Kidney (tissue), 14 donors: Measurements from ENCODE around the gene CD34. TPM values are rescaled to one million over a fixed set of nuclear protein-coding genes. Genes with fewer than 3 reads are reported as not detected.

ENCODE experiments used
- DNase-seq, 5 donors: peaks; one replicate each; pipeline ENCODE4 v3.0.0-alpha.2; 2013 to 2020
- FAIRE-seq: peaks from 2 replicates; lab custom pipeline; 2012; peaks lifted over from hg19 to GRCh38; lab: Jason Lieb, UNC
- H3K27ac ChIP-seq, 2 donors: one replicate each; pipeline ENCODE4 v1.7.0; 2013; ENCODE audit warnings: low read depth in 2 of 2, low read length in 2 of 2, inconsistent platforms in 1 of 2
- H3K27me3 ChIP-seq: one replicate; pipeline ENCODE4 v1.7.1; 2013; ENCODE audit warnings: low read length, inconsistent platforms; ENCODE audit not compliant: control insufficient read depth, insufficient read depth
- H3K36me3 ChIP-seq, 3 donors: one replicate each; pipeline versions ENCODE4 v1.7.0 to v1.7.1; 2013; ENCODE audit warnings: low read length in 3 of 3, control low read depth in 1 of 3, inconsistent platforms in 1 of 3; ENCODE audit not compliant: insufficient read depth in 3 of 3, control insufficient read depth in 2 of 3
- H3K4me1 ChIP-seq, 3 donors: one replicate each; pipeline versions ENCODE4 v1.7.0 to v1.7.1; 2013; ENCODE audit warnings: low read length in 3 of 3, inconsistent platforms in 1 of 3, low read depth in 1 of 3; ENCODE audit not compliant: control insufficient read depth in 2 of 3, insufficient read depth in 2 of 3
- H3K4me3 ChIP-seq, 3 donors: one replicate each; pipeline versions ENCODE4 v1.7.0 to v1.8.1; 2013; ENCODE audit warnings: low read length in 3 of 3, control low read depth in 1 of 3, inconsistent platforms in 1 of 3
- H3K9ac ChIP-seq, 3 donors: one replicate each; pipeline versions ENCODE4 v1.7.0 to v1.7.1; 2013; ENCODE audit warnings: low read length in 3 of 3, control low read depth in 1 of 3, inconsistent platforms in 1 of 3
- H3K9me3 ChIP-seq, 3 donors: one replicate each; pipeline versions ENCODE4 v1.7.0 to v1.7.1; 2013; ENCODE audit warnings: low read length in 3 of 3, control low read depth in 1 of 3, inconsistent platforms in 1 of 3; ENCODE audit not compliant: control insufficient read depth in 2 of 3, insufficient read depth in 1 of 3
- intact Hi-C: fragments of 100-400 bp; cut with DNase I; formaldehyde crosslinking; loops from one replicate; pipeline ENCODE4 v1.11.1; 2022
- polyA plus RNA-seq: library from polyadenylated mRNA; stranded (reverse); fragments of 350-450 nt; fragmentation: Illumina TruSeq; extraction: RNeasy Lipid Tissue Mini Kit (QIAGEN cat#74804); gene quantifications from one replicate; pipeline ENCODE4 v1.2.3, GENCODE V29; 2014; ENCODE audit warnings: low read depth, low replicate concordance; ENCODE audit not compliant: insufficient read depth
- total RNA-seq: library from RNA; stranded (reverse); fragmentation: NEBNext Ultra II Directional; extraction: Animal tissue kit (Norgen Biotek cat#: 25700); gene quantifications from one replicate; pipeline ENCODE4 v1.2.1, GENCODE V29; 2021
- TF ChIP-seq, protein P1 (sequence below): IDR thresholded peaks from 3 replicates; pipeline ENCODE4 v1.5.1; 2012; ENCODE audit warnings: mild to moderate bottlenecking, moderate library complexity, borderline replicate concordance; ENCODE audit not compliant: insufficient read depth; ENCODE audit errors: extremely low read depth
- donor health status: control.
- donor health status: control.
- donor health status: control.
- donor health status: control.
- donor health status: control.
- donor health status: DM: yes; HTN: yes; CAD: no.
- donor health status: Normal renal cell carcinoma (clear cell type).

Gene CD34
- total and polyA plus RNA-seq, 2 donors from 2014 or later, result 50.9 to 69.4 TPM

DNA sequence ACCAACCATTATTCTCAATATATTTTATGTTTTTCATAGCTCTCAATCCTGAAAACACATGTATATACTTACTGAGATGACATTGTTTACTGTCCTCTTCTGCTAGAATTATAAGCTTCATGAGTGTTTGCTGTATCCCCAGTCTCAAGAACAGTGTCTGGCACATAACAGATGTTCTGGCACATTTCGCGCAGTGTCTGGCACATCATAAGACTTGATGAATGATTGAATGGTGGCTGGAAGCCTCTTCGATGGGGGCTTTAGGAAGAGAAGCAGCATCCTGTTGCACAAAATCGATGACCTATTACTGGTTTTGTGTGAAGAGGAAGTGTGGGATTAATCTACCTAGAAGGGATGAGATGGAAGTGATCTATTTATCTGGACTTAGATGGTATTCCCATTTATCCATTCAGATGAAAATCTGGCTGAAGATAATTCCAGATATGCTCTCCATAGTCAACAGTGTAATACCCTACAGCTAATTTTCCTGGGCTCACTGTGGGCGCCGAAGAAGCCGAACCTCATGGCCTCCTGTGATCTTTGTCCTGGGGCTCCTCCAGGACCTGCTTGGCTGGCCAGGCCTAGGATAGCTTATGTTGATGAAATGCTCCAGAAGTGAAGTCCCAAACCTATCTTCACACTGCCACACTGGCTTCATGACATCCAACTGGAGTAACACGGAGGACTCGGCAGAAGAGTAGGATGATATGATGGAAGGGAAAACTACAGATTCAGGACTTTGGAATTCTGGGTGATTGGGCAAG, 26.5 kb downstream of the CD34 start:
- DNase-seq, result no peak
- H3K36me3 ChIP-seq, result no peaks in the 10 kb centered on the region
- TF ChIP-seq, protein P1, sequence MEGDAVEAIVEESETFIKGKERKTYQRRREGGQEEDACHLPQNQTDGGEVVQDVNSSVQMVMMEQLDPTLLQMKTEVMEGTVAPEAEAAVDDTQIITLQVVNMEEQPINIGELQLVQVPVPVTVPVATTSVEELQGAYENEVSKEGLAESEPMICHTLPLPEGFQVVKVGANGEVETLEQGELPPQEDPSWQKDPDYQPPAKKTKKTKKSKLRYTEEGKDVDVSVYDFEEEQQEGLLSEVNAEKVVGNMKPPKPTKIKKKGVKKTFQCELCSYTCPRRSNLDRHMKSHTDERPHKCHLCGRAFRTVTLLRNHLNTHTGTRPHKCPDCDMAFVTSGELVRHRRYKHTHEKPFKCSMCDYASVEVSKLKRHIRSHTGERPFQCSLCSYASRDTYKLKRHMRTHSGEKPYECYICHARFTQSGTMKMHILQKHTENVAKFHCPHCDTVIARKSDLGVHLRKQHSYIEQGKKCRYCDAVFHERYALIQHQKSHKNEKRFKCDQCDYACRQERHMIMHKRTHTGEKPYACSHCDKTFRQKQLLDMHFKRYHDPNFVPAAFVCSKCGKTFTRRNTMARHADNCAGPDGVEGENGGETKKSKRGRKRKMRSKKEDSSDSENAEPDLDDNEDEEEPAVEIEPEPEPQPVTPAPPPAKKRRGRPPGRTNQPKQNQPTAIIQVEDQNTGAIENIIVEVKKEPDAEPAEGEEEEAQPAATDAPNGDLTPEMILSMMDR, result no peak
- no peak overlapping the region for H3K4me3 ChIP-seq
- peak overlapping the region in 1 of 2 donors; percentile 0 for H3K27ac ChIP-seq
- H3K4me1 ChIP-seq, result peaks cover 0 to 15% (median 11%) of the 10 kb centered on the region in 3 donors
- H3K27me3 ChIP-seq, result no peaks in the 10 kb centered on the region
- intact Hi-C loops, result loop anchor here (5.0 kb wide), 1 partner anchor 78 kb away; no protein-coding TSS in a partner anchor
- FAIRE-seq, result no peak
- H3K9me3 ChIP-seq, result no peaks in the 10 kb centered on the region
- H3K9ac ChIP-seq, result no peak overlapping the region

DNA sequence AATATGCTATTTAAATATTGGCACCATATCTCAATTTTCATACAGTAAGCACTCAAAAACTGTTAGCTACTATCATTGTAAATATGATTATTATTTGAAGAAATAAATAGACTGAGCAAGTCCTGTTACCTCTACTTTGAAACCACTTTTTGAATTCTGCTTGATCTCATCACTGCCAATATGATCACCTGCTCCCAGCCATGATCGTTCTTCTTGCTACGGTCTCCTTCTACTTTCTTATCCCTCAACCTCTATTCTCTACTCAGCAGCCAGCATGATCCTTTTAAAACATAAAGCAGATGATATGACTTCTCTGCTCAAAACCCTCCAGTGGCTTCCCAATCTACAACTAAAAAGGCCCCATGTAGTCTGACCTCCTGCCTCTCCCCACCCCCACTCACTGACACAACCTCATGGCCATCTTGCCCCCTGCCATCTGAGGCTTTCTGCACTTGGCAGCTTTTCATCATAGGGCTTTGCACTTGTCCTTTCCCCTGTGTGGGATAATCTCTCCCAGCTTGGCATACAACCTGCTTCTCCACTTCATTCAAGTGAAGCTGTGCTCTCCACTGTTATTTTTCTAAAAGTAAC, 27.2 kb downstream of the CD34 start:
- peaks cover 0 to 11% (median 7%) of the 10 kb centered on the region in 3 donors for H3K4me1 ChIP-seq
- H3K36me3 ChIP-seq, result no peaks in the 10 kb centered on the region
- H3K4me3 ChIP-seq, result no peak overlapping the region
- no peak for FAIRE-seq
- H3K27ac ChIP-seq, result no peak overlapping the region
- no peak for DNase-seq
- no peak overlapping the region for H3K9ac ChIP-seq
- intact Hi-C loops, result no loop called here
- H3K9me3 ChIP-seq, result no peaks in the 10 kb centered on the region
- H3K27me3 ChIP-seq, result no peaks in the 10 kb centered on the region
- TF ChIP-seq, protein P1, result no peak

DNA sequence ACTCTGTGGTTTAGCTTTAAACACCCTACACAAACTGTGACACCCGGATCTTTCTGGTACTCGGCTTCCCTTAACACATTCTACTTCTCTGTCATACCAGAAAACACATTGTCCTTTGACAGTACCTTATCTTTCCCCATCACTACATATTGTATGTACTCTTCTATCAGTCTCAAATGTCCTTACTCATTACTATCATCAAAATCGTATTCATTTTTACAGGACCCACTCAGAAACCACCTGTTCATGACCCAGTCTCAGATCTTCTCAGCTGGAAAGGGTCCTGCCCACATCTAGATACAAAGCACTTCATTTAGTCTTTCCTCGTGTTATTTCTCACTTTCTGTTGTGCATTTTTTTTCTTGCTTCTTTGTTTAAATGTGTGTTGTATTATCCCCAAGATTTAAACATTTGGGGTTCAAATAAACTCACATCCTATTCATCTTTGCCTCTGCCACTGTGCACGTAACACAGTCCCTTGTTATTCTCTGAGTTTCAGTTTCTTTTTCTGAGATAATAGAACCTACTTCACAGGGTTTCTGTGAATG, 27.7 kb downstream of the CD34 start:
- DNase-seq (no peak), FAIRE-seq (no peak)
- H3K27me3 ChIP-seq, result no peaks in the 10 kb centered on the region
- intact Hi-C loops, result no loop called here
- no peaks in the 10 kb centered on the region for H3K36me3 ChIP-seq
- H3K9ac ChIP-seq, result no peak overlapping the region
- no peak overlapping the region for H3K4me3 ChIP-seq
- H3K27ac ChIP-seq, result no peak overlapping the region
- TF ChIP-seq, protein P1, result no peak
- peaks cover 0 to 7% (median 7%) of the 10 kb centered on the region in 3 donors for H3K4me1 ChIP-seq
- no peaks in the 10 kb centered on the region for H3K9me3 ChIP-seq
